ENCODE measurements around the gene KCNK6. TPM values are rescaled to one million over a fixed set of nuclear protein-coding genes. Genes with fewer than 3 reads are reported as not detected.
A peak's percentile ranks its signal among the peaks of the same experiment; 100 is the strongest.

The KCNK6 gene
- total RNA-seq, 4 donors from 2014 or later, result 2.3 to 13.0 (median 4.2) TPM

- intact Hi-C loops (cut with DNase I), result no loop called here
- peaks cover 13 to 45% (median 40%) of the 10 kb centered on the region in 4 donors for H3K36me3 ChIP-seq
- no peak overlapping the region for H3K27ac ChIP-seq (replicated peaks in 1 of 4)
- H3K9me3 ChIP-seq, result no peaks in the 10 kb centered on the region
- WGBS, result 97% methylated on average over 2 of the region's 2 CpGs
- DNase-seq (ENCODE audit: extremely low spot score), result no peak
- no peak overlapping the region for H3K4me3 ChIP-seq
- H3K27me3 ChIP-seq, result no peaks in the 10 kb centered on the region
- peaks cover 5 to 15% (median 9%) of the 10 kb centered on the region in 4 donors for H3K4me1 ChIP-seq
- TF ChIP-seq POLR2A (IDR thresholded peaks at IDR 0.05; ENCODE audit: low read depth) (no peak), EP300 (IDR thresholded peaks at IDR 0.05) (no peak), POLR2AphosphoS5 (IDR thresholded peaks at IDR 0.05) (no peak)
- TF ChIP-seq, protein P1, sequence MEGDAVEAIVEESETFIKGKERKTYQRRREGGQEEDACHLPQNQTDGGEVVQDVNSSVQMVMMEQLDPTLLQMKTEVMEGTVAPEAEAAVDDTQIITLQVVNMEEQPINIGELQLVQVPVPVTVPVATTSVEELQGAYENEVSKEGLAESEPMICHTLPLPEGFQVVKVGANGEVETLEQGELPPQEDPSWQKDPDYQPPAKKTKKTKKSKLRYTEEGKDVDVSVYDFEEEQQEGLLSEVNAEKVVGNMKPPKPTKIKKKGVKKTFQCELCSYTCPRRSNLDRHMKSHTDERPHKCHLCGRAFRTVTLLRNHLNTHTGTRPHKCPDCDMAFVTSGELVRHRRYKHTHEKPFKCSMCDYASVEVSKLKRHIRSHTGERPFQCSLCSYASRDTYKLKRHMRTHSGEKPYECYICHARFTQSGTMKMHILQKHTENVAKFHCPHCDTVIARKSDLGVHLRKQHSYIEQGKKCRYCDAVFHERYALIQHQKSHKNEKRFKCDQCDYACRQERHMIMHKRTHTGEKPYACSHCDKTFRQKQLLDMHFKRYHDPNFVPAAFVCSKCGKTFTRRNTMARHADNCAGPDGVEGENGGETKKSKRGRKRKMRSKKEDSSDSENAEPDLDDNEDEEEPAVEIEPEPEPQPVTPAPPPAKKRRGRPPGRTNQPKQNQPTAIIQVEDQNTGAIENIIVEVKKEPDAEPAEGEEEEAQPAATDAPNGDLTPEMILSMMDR (IDR thresholded peaks at IDR 0.05), result no peak
Measured at GRCh38 chr19:38310279-38310670, 9.4 kb upstream of the KCNK6 start.

GRCh38 chr19:38310986-38311385 lies 8.7 kb upstream of the KCNK6 start:
- no peak for DNase-seq (ENCODE audit: extremely low spot score)
- Histone ChIP-seq H3K4me3 (no peak overlapping the region), H3K27me3 (no peaks in the 10 kb centered on the region), H3K4me1 (peaks cover 6 to 18% (median 11%) of the 10 kb centered on the region in 4 donors), H3K9me3 (no peaks in the 10 kb centered on the region), H3K27ac (replicated peaks in 1 of 4) (no peak overlapping the region), H3K36me3 (peaks cover 13 to 38% (median 34%) of the 10 kb centered on the region in 4 donors)
- no peak for TF ChIP-seq POLR2AphosphoS5 (IDR thresholded peaks at IDR 0.05)
- TF ChIP-seq EP300 (IDR thresholded peaks at IDR 0.05), result no peak
- no peak for TF ChIP-seq POLR2A (IDR thresholded peaks at IDR 0.05; ENCODE audit: low read depth)
- intact Hi-C loops (cut with DNase I), result no loop called here
- WGBS, result 92% methylated on average over 6 of the region's 6 CpGs

- H3K4me3 ChIP-seq, result peak within 1 kb of the TSS; percentile 62 to 67 (median 64)
- H3K27ac ChIP-seq (replicated peaks in 1 of 4), result peak within 1 kb of the TSS; percentile 74 to 87 (median 81)
- DNase-seq (ENCODE audit: extremely low spot score), result peak; percentile 100
- 2% methylated on average over 11 of the region's 64 CpGs for WGBS
- H3K4me1 ChIP-seq, result peaks cover 34 to 57% (median 48%) of the 10 kb centered on the region in 4 donors
- H3K36me3 ChIP-seq, result peaks cover 0 to 1% (median 0%) of the 10 kb centered on the region in 4 donors
- no peaks in the 10 kb centered on the region for H3K9me3 ChIP-seq
- intact Hi-C loops (cut with DNase I), result no loop called here
- TF ChIP-seq POLR2AphosphoS5 (IDR thresholded peaks at IDR 0.05) (peak; percentile 71 to 85), POLR2A (IDR thresholded peaks at IDR 0.05; ENCODE audit: low read depth) (no peak), EP300 (IDR thresholded peaks at IDR 0.05) (no peak)
- TF ChIP-seq, protein P1 (IDR thresholded peaks at IDR 0.05), result no peak
- no peaks in the 10 kb centered on the region for H3K27me3 ChIP-seq
Measured at GRCh38 chr19:38315657-38316476, 3.8 kb upstream of the KCNK6 start, which contains the start of gene YIF1B. Gene YIF1B, minus strand, starts transcription at chr19:38315947. Its CDS starts 30 bp downstream, at chr19:38315917.

GRCh38 chr19:38316477-38317067 lies 3.1 kb upstream of the KCNK6 start:
- DNase-seq (ENCODE audit: extremely low spot score), result no peak
- Histone ChIP-seq H3K27ac (replicated peaks in 1 of 4) (peak overlapping the region; percentile 74 to 87 (median 81)), H3K36me3 (no peaks in the 10 kb centered on the region), H3K27me3 (no peaks in the 10 kb centered on the region), H3K9me3 (no peaks in the 10 kb centered on the region), H3K4me1 (peaks cover 41 to 64% (median 55%) of the 10 kb centered on the region in 4 donors), H3K4me3 (peak overlapping the region; percentile 62 to 67 (median 64))
- TF ChIP-seq, protein P1 (IDR thresholded peaks at IDR 0.05), result no peak
- no peak for TF ChIP-seq POLR2A (IDR thresholded peaks at IDR 0.05; ENCODE audit: low read depth)
- TF ChIP-seq EP300 (IDR thresholded peaks at IDR 0.05), result no peak
- no peak for TF ChIP-seq POLR2AphosphoS5 (IDR thresholded peaks at IDR 0.05)
- intact Hi-C loops (cut with DNase I), result no loop called here
- WGBS, result 34% methylated on average over 8 of the region's 8 CpGs

- no peaks in the 10 kb centered on the region for H3K9me3 ChIP-seq
- 69% methylated on average over 11 of the region's 11 CpGs for WGBS
- H3K27ac ChIP-seq (replicated peaks in 1 of 4), result peak overlapping the region in 3 of 4 donors; percentile 49 to 83 (median 74)
- TF ChIP-seq POLR2A (IDR thresholded peaks at IDR 0.05; ENCODE audit: low read depth) (no peak), POLR2AphosphoS5 (IDR thresholded peaks at IDR 0.05) (no peak)
- TF ChIP-seq, protein P1 (IDR thresholded peaks at IDR 0.05), result no peak
- H3K4me3 ChIP-seq, result peak overlapping the region in 2 of 4 donors; percentile 9 to 29
- no peaks in the 10 kb centered on the region for H3K27me3 ChIP-seq
- intact Hi-C loops (cut with DNase I), result no loop called here
- H3K4me1 ChIP-seq, result peaks cover 41 to 70% (median 59%) of the 10 kb centered on the region in 4 donors
- H3K36me3 ChIP-seq, result no peaks in the 10 kb centered on the region
- no peak for DNase-seq (ENCODE audit: extremely low spot score)
Measured at GRCh38 chr19:38317104-38317612, 2.5 kb upstream of the KCNK6 start.
